Mucosa of descending colon (tissue), 3 donors: ENCODE data around the gene GDI1. TPM values are rescaled to one million over a fixed set of nuclear protein-coding genes. Genes with fewer than 3 reads are reported as not detected.

ENCODE experiments used
- ATAC-seq: fragments of 200-7000 bp; cut with Tn5 transposase; one replicate; pipeline ENCODE4 v1.9.1; 2020; ENCODE audit warnings: mild to moderate bottlenecking, moderate library complexity
- DNase-seq, 3 donors: peaks; one replicate each; pipeline ENCODE4 v3.0.0-alpha.2; 2020
- H3K36me3 ChIP-seq: fragments of 200-600 bp; one replicate; pipeline ENCODE4 v1.8.0; 2021; ENCODE audit warnings: low read depth, mild to moderate bottlenecking
- H3K4me1 ChIP-seq: fragments of 200-600 bp; one replicate; pipeline ENCODE4 v1.8.0; 2021; ENCODE audit warnings: low read depth, mild to moderate bottlenecking
- H3K4me3 ChIP-seq: fragments of 200-600 bp; one replicate; pipeline ENCODE4 v1.8.0; 2021; ENCODE audit warnings: mild to moderate bottlenecking
- H3K9me3 ChIP-seq: fragments of 200-600 bp; one replicate; pipeline ENCODE4 v1.8.0; 2021; ENCODE audit warnings: mild to moderate bottlenecking
- CTCF ChIP-seq: fragments of 200-600 bp; IDR thresholded peaks from one replicate; pipeline ENCODE4 v1.8.0; 2022; ENCODE audit warnings: antibody characterized with exemption, mild to moderate bottlenecking
- intact Hi-C, 2 donors: fragments of 100-400 bp; cut with DNase I in 1 of 2; cut with micrococcal nuclease in 1 of 2; formaldehyde crosslinking; loops; one replicate each; pipeline versions ENCODE4 v1.11.0 to v1.11.1; 2022; cut with DNase I, micrococcal nuclease
- total RNA-seq, 3 donors: library from RNA; stranded (reverse); fragmentation: NEBNext Ultra II Directional in 2 of 3; extraction: Animal tissue kit (Norgen Biotek cat#: 25700) in 2 of 3; gene quantifications; one replicate each; pipeline versions ENCODE4 v1.2.1 to v1.2.4, GENCODE V29; 2021 to 2023
- donor health status: DM: no; HTN: no; CAD: no; lungs with moderate emphysema.
- donor health status: DM: no; HTN: no; CAD: no.
- donor health status: DM: no; HTN: yes; CAD: no.

The GDI1 gene
- total RNA-seq, 3 donors from 2014 or later, result 67.1 to 117 (median 68.1) TPM

GRCh38 chrX:154432210-154432609, 4.7 kb upstream of the GDI1 start:
- no peak for TF ChIP-seq CTCF
- no peaks in the 10 kb centered on the region for H3K9me3 ChIP-seq
- ATAC-seq, result no peak
- DNase-seq, result no peak
- H3K36me3 ChIP-seq, result no peaks in the 10 kb centered on the region
- no peak overlapping the region for H3K4me3 ChIP-seq
- no peaks in the 10 kb centered on the region for H3K4me1 ChIP-seq
- intact Hi-C loops, result no loop called here

GRCh38 chrX:154433605-154434004, 3.3 kb upstream of the GDI1 start:
- DNase-seq, result no peak
- Histone ChIP-seq H3K4me1 (no peaks in the 10 kb centered on the region), H3K9me3 (no peaks in the 10 kb centered on the region), H3K4me3 (no peak overlapping the region), H3K36me3 (no peaks in the 10 kb centered on the region)
- no peak for TF ChIP-seq CTCF
- intact Hi-C loops, result no loop called here
- ATAC-seq, result no peak

GRCh38 chrX:154434394-154435168, 2.4 kb upstream of the GDI1 start:
- DNase-seq (no peak), ATAC-seq (no peak)
- no peak for TF ChIP-seq CTCF
- Histone ChIP-seq H3K36me3 (no peaks in the 10 kb centered on the region), H3K9me3 (no peaks in the 10 kb centered on the region), H3K4me1 (no peaks in the 10 kb centered on the region), H3K4me3 (no peak overlapping the region)
- intact Hi-C loops, result no loop called here

GRCh38 chrX:154435171-154435733, 1.7 kb upstream of the GDI1 start:
- Histone ChIP-seq H3K4me3 (no peak overlapping the region), H3K4me1 (no peaks in the 10 kb centered on the region), H3K36me3 (no peaks in the 10 kb centered on the region), H3K9me3 (no peaks in the 10 kb centered on the region)
- DNase-seq, result no peak
- ATAC-seq, result no peak
- intact Hi-C loops, result no loop called here
- no peak for TF ChIP-seq CTCF

GRCh38 chrX:154436374-154436982, 476 bp upstream of the GDI1 start:
- peak; percentile 17 to 67 (median 55) for DNase-seq
- intact Hi-C loops, result no loop called here
- Histone ChIP-seq H3K4me3 (peak overlapping the region; percentile 38), H3K9me3 (no peaks in the 10 kb centered on the region), H3K4me1 (no peaks in the 10 kb centered on the region), H3K36me3 (no peaks in the 10 kb centered on the region)
- no peak for TF ChIP-seq CTCF
- peak; percentile 68 for ATAC-seq
